NCI-H446 (cell line): ENCODE data around the gene OBSCN.

Experiments
- DNase-seq, 2 experiments: peaks; one replicate each; lab custom pipeline; 2025; lab: John Stamatoyannopoulos, UW

The OBSCN gene

DNA sequence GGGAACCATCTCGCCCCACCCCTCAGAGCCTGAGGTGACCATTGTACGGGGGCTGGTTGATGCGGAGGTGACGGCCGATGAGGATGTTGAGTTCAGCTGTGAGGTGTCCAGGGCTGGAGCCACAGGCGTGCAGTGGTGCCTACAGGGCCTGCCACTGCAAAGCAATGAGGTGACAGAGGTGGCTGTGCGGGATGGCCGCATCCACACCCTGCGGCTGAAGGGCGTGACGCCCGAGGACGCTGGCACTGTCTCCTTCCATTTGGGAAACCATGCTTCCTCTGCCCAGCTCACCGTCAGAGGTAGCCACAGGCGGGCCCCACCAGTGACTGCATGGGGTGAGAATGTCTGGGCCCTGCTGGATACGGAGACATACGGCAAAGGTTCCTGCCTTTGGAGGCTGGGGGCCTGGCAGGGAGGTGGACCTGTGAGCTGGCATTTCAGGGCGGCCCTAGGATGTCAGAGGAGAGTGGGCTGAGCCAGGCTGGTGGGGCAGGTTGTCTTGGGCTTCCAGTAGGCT is 100.3 kb downstream of the OBSCN start:
- no peak for DNase-seq

DNA sequence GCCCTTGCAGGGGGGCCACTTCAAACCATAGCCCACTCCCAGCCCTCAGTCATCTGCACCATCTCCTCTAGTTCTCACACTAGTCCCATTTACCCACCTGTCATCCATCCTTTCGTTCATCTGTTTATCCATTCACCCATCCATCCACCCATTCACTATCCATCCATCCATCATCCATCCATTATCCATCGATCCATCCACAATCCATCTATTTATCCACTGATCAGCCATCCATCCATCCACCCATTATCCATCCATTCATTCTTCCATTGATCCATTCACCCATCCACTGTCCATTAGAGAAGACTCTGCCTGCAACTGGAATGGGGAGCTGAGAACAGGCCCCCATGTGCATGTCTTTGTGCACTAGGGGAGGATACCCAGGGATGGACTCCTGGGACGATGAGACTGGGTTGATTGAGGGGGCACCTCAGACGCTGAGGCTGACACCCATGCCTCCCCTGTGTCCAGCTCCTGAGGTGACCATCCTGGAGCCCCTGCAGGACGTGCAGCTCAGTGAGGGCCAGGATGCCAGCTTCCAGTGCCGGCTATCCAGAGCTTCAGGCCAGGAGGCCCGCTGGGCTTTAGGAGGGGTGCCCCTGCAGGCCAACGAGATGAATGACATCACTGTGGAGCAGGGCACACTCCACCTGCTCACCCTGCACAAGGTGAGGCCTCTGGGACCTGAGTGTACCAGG is 100.9 kb downstream of the OBSCN start:
- no peak for DNase-seq

DNA sequence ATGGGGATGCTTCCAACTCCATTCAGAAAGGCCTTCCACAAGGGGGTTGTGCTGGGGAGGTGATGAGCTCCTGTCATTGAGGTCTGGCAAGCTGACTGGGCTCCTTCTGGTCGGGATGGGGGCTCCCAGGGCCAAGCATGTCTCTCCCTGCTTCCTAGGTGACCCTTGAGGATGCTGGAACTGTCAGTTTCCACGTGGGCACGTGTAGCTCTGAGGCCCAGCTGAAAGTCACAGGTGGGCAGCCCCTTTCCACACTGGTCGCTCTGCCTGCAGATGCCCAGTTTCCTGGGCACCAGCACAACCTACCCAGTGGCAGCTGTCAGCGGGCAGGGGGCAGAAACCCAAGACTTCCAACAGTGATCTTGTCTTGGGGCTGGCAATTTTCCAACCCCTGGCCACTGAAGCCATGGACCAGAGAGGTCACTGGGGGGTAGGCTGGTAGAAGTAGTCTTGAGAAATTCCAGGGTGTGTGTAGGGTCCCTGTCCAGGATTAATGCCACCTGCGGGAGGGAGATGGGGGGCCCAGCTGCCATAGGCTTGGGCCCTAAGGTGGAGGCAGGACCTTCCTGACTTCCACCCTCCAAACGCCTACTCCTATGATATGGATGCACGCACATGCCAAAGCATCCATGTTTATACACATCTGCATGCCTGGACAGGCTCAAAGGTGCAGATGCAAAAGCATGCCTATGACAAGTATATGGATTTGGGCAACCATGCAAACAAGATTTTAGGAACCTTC is 101.7 kb downstream of the OBSCN start:
- no peak for DNase-seq

DNA sequence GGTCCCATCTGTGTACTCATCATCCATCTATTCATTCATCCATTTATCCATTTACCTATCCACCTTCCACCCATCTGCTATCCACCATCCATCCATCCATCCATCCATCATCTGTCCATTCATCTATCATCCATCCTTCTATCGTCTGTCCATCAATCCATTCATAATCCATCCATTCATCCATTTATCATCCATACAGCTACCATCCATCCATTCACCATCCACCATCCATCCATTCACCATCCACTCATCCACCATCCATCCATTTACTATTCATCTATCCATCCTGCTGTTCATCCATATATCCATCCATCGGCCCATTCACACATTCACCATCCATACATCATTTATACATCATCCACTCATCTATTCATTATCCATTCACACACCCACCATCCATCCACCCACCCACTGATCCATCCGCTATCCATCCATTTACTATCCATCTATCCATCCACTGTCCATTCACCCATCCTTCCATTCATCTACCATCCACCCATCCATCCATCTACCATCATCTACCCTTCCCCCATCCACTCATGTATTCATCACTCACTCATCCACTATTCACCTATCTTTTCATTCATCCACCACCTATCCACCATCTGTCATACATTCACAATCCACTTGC is 102.4 kb downstream of the OBSCN start:
- DNase-seq: no peak

DNA sequence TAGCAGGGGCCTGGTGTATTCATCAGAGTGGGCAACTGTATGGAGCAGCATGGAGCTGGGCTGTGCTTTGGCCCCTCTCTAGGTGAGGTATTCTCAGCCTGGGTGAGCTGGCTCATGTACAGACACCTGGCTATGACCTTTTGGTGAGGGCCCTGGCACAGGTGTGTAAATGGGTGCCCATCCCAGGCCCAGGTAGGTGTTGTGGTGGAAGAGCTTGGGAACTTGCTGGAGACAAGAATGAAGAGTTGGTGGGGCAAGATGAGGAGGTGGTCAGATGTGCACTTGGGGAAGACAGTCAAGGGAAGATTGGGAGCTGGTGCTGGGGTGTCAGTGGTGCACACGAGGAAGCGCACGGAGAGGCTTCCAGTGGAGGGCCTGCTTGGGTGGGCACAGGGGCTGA is 103.2 kb downstream of the OBSCN start:
- DNase-seq: no peak

DNA sequence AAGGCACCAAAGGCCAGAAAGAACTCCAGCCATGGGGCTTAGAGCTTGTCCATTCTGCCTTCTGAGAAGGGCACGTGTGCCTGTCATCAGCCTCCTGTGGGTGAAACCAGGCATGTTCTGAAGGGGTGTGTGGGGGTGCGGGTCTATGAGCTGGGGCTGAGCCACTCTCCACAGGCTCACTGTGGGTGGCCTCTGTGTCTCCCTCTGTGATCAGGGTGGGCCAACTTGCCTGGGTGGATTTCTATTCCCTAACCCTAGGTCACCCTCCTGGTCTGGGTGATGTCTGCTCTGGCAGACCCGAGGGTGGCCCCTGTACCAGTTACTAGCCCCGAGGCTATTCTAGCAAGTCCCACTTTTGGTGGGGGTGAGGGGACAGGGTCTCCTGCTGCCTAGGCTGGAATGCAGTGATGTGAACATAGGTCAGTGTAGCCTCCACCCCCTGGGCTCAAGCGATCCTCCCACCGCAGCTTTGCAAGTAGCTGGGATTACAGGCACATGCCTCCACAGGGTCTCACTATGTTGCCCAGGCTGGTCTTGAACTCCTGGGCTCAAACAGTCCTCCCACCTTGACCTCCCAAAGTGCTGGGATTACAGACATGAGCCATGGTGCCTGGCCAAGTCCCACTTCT is 104.4 kb downstream of the OBSCN start:
- DNase-seq: no peak

DNA sequence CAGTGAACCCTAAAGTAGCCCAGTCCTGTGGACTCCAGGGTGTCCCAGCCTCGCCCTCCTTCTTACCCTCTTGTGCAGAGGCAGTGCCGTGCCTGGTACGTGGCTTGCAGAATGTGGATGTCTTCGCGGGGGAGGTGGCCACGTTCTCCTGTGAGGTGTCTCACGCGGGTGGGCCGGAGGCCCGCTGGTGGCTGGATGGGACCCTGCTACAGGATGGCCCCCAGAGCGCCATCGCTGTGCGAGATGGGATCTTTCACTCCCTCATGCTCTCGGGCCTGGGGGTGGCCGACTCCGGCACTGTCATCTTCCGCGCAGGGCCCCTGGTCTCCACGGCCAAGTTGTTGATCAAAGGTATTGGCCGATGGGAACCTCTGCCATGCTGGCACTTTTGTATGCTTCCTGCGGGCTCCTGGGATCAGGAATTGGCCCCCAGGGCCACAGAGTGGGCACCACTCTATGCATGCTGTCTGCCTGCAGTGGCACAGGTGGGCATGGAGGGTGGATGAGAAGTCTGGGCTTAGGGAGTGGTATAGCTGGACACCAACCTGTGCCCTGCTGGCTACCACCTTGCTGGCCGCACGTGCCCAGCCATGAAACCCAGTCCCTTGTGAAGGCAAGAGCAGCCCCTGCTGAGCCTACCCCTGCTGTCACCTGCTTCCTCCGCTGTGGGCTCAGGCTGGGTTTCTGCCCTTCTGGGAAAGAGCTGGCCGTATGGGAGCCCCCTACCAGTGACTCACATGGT is 105.9 kb downstream of the OBSCN start:
- DNase-seq: no peak

DNA sequence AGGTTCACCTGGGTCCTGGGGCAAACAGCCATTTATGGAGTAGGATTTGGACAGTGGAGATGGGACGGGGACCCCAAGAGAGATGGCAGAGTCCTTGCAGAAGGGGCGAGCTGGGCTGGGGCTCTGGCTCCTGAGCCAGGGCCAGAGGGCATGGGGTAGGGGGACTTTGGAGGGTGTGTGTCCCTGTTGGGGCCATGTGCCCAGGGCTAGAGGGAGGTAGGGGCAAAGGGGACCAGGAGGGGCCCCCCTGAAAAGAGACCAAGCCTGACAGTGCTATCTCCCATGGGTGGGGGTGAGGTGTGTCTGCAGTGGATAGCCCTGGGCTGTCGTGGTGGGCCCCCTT is 106.4 kb downstream of the OBSCN start:
- DNase-seq: no peak

DNA sequence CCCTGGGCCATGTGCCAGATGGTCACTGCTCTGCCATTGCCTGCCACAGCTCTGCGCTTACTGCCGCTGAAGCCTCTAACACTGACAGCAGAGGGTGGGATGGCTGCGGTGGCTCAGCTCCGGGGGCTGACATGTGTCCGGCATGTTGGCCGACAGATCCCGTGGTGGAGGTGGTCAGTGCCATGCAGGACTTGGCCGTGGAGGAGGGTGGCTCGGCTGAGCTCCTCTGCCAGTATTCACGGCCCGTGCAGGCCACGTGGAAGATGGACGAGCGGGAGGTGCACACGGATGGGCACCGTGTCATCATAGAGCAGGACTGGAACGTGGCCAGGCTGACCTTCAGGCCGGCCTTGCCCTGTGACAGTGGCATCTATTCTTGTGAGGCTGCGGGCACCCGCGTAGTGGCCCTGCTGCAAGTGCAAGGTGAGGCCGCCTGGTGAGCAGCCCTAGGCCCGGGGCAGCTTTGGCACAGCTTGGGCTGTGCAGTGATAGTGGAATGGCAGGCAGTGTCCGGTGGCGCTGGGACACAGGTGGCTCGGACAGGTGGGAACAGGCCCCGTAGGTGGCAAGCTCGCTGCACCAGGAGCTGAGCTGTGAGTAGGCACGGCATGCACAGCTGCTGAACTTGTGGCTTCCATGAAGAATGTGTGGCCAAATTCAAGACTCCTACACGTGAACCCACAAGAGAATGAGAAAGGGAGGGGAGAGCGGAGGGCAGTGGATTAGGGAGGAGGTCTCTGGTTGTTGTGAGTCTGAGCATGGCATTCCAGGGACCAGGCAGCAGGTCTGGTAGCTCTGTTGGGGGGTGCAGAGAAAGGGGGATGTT is 107.0 kb downstream of the OBSCN start:
- DNase-seq: no peak

DNA sequence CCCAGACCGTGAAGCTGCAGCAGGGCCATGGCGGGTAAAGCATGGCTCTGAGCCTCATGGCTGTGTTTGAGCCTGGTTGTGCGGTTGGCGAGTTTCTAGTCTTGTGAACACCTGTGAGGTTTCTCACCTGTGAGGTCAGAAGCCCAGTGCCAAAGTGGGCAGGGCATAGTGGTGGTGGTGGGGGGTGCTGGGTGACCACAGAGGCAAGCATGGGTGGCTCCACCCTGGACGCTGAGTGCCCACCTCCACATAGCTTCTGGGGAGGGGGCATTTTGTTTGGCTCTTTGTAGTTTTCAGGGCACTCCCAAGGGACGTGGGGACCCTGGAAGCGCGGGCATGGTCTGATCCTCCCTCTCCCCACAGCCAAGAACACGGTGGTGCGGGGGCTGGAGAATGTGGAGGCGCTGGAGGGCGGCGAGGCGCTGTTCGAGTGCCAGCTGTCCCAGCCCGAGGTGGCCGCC is 107.7 kb downstream of the OBSCN start:
- DNase-seq: no peak

DNA sequence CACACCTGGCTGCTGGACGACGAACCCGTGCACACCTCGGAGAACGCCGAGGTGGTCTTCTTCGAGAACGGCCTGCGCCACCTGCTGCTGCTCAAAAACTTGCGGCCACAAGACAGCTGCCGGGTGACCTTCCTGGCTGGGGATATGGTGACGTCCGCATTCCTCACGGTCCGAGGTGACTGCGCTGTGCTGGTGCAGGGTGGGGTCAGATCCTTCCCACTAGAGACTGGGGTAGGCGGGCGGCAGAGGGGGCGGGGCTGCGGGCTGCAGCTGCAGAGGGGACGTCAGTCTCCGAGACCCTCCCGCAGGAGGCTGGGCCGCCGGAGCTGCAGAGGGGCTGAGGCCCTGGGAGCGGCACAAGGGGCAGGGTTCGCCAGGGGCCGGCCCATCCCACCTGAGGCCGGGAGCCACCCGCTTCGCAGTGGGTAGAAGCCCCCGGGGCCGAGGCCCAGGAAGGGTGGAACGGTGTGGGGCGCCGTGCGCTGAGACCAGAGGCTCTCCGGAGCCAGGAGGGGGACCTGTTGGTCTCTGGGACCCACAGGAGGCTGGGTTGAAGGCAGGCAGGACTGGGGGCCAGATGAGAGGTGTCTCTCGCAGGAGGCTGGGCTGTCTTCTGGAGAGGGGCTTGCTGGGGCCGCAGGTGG is 108.2 kb downstream of the OBSCN start:
- no peak for DNase-seq

DNA sequence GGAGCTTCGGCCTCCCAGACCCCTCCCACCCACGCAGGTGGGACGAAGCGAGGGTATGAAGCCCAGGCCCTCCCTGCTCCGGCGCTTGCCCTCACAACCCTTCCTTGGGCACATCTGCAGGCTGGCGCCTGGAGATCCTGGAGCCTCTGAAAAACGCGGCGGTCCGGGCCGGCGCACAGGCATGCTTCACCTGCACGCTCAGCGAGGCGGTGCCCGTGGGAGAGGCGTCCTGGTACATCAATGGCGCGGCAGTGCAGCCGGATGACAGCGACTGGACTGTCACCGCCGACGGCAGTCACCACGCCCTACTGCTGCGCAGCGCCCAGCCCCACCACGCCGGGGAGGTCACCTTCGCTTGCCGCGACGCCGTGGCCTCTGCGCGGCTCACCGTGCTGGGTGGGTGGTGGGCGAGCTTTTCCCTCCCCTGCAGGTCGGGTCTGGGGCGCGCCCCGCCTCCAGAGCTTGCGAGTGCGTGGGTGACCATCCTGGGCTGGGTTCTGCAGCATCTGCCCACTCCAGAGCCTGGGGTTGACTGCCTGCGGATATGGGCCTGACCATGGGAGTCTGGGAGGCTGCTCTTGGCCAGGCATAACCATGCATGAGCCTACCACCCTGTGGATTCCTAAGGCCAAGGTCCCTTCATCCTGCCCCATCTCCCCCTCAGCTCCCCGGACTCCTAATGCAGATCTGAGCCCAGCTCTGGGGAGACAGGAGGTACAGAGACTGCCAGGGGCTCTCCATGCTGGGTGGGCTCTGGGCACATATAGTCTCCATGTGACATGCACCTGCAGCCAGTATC is 108.9 kb downstream of the OBSCN start:
- no peak for DNase-seq

DNA sequence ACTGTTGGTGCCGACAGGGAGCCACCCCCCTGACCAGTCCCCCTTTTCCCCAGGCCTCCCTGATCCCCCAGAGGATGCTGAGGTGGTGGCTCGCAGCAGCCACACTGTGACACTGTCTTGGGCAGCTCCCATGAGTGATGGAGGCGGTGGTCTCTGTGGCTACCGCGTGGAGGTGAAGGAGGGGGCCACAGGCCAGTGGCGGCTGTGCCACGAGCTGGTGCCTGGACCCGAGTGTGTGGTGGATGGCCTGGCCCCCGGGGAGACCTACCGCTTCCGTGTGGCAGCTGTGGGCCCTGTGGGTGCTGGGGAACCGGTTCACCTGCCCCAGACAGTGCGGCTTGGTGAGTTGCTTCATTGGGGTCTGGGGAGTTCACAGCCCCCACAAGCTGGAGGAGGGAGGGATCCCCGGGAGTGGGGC is 109.6 kb downstream of the OBSCN start:
- DNase-seq: no peak

DNA sequence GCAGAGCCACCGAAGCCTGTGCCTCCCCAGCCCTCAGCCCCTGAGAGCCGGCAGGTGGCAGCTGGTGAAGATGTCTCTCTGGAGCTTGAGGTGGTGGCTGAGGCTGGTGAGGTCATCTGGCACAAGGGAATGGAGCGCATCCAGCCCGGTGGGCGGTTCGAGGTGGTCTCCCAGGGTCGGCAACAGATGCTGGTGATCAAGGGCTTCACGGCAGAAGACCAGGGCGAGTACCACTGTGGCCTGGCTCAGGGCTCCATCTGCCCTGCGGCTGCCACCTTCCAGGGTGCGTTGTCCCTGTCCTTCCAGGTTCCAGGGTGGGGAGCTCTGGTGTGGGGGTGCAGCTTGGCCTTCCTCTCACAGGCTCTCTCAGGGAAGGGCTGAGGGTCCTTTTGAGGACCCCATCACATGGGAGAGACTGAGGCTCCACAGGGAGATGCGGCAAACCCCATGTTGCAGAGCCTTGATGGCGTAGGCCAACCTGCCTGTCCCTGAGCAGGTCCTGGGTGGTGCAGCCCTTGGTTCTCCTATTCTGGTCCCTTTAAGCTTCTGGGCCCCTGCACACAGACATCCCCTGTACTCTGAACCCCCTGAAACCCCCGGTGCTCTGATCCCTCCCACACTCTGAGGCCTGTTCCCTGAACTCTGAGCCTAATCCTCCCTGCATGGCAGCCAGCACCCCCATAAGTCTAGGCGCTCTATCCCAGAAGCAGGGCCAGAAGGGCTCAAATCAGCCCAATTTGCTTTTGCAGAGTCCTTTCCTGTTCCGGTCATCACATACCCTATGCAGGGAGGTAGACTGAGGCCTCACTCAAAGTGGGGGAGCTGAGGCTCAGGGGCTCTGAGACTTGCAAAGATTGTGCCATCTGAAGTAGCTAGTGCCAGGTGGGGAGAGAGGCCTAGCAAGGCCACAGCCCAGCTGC is 110.3 kb downstream of the OBSCN start:
- no peak for DNase-seq

DNA sequence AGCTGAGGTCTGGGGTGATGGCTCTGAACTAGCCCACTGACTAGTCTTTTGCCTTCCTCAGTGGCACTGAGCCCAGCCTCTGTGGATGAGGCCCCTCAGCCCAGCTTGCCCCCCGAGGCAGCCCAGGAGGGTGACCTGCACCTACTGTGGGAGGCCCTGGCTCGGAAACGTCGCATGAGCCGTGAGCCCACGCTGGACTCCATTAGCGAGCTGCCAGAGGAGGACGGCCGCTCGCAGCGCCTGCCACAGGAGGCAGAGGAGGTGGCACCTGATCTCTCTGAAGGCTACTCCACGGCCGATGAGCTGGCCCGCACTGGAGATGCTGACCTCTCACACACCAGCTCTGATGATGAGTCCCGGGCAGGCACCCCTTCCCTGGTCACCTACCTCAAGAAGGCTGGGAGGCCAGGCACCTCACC is 111.0 kb downstream of the OBSCN start:
- no peak for DNase-seq

DNA sequence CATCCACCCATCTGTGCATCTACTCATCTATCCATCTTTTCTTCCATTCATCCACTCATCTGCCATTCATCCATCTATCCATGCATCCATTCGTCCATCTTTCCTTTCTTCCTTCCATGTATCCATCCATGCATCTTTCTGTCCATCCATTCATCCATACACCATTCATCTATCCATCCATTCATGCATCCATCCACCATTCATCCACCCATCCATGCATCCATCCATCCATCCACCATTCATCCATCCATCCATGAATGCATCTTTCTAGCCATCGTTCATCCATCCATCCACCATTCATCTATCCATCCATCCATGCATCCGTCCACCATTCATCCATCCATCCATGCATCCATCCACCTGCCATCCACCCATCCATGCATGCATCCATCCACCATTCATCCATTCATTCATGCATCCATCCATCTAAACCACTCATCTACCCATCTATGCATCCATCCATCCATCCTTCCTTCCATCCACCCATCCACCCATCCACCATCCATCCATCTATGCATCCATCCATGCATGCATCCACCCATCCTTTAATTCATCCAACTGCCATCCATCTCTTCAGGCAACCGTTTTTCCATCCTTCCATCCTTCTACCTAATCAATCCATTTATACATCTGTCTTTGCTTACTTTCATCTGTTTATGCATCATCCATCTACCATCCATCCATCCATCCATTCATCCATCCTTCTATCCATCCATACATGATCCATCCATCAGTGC is 111.7 kb downstream of the OBSCN start:
- DNase-seq: no peak

DNA sequence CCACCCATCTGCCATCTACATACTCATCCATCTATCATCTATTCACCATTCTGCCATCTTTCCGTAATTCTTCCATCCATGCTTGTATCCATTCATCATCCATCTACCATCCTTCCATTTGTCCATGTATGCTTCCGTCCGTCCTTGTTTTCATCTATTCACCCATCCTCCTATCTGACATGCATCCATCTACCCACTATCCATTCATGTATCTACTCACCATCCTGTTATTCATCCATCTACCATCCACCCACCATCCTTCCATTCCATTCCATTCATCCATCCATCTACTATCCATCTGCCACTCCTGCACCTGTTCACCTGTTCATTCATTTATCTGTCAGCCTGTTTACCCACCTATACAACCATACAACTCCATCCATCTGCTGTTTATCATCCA is 112.5 kb downstream of the OBSCN start:
- no peak for DNase-seq

DNA sequence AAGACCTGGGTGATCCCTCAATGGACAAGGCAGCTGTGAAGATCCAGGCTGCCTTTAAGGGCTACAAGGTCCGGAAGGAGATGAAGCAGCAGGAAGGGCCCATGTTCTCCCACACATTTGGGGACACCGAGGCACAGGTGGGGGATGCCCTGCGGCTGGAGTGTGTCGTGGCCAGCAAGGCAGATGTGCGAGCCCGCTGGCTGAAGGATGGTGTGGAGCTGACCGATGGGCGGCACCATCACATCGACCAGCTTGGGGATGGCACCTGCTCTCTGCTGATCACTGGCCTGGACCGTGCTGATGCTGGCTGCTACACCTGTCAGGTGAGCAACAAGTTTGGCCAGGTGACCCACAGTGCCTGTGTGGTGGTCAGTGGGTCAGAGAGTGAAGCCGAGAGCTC is 113.6 kb downstream of the OBSCN start:
- no peak for DNase-seq
